Measurements from ENCODE around the gene ELFN2. TPM values are rescaled to one million over a fixed set of nuclear protein-coding genes. Genes with fewer than 3 reads are reported as not detected.
A peak's percentile ranks its signal among the peaks of the same experiment; 100 is the strongest.

The ELFN2 gene
- total and polyA plus RNA-seq, 8 donors = 0.03 to 0.89 (median 0.18) TPM; not detected in 5

- Histone ChIP-seq H3K9me3 (no peaks in the 10 kb centered on the region), H3K27ac (no peak overlapping the region), H3K27me3 (peaks cover 23 to 90% (median 49%) of the 10 kb centered on the region in 3 donors), H3K36me3 (no peaks in the 10 kb centered on the region), H3K4me1 (peaks cover 12 to 59% (median 35%) of the 10 kb centered on the region in 4 donors), H3K4me3 (no peak overlapping the region)
- DNase-seq = peak; percentile 51 to 65
- 50 to 56% (median 53%) methylated on average over 6 to 8 of the region's 8 CpGs for WGBS, 5 donors
- intact Hi-C loops (cut with DNase I; ENCODE audit: low total_unique reads) = no loop called here
- no peak for TF ChIP-seq POLR2A (IDR thresholded peaks at IDR 0.05)
- TF ChIP-seq POLR2AphosphoS5 (IDR thresholded peaks at IDR 0.05) = no peak
- no peak for TF ChIP-seq EP300 (IDR thresholded peaks at IDR 0.05)
- TF ChIP-seq CTCF (IDR thresholded peaks at IDR 0.05) = no peak
Measured at GRCh38 chr22:37336579-37336978, 90.7 kb downstream of the ELFN2 start.

- no peaks in the 10 kb centered on the region for H3K9me3 ChIP-seq
- H3K4me1 ChIP-seq = peaks cover 12 to 67% (median 41%) of the 10 kb centered on the region in 4 donors
- no peak for DNase-seq
- WGBS, 5 donors = 17 to 22% (median 20%) methylated on average over 7 of the region's 7 CpGs
- intact Hi-C loops (cut with DNase I; ENCODE audit: low total_unique reads) = no loop called here
- H3K4me3 ChIP-seq = no peak overlapping the region
- no peak overlapping the region for H3K27ac ChIP-seq
- TF ChIP-seq POLR2AphosphoS5 (IDR thresholded peaks at IDR 0.05) = no peak
- no peaks in the 10 kb centered on the region for H3K36me3 ChIP-seq
- H3K27me3 ChIP-seq = peaks cover 23 to 98% (median 52%) of the 10 kb centered on the region in 3 donors
Measured at GRCh38 chr22:37335806-37336199, 91.5 kb downstream of the ELFN2 start.

- WGBS, 5 donors = 4 to 5% (median 4%) methylated on average over 43 to 50 of the region's 50 CpGs
- Histone ChIP-seq H3K27ac (no peak overlapping the region), H3K36me3 (no peaks in the 10 kb centered on the region), H3K9me3 (no peaks in the 10 kb centered on the region), H3K27me3 (peaks cover 23 to 98% (median 52%) of the 10 kb centered on the region in 3 donors), H3K4me3 (peak overlapping the region in 1 of 4 donors; percentile 6), H3K4me1 (peaks cover 12 to 74% (median 45%) of the 10 kb centered on the region in 4 donors)
- TF ChIP-seq POLR2AphosphoS5 (IDR thresholded peaks at IDR 0.05) (no peak), EP300 (IDR thresholded peaks at IDR 0.05) (no peak), POLR2A (IDR thresholded peaks at IDR 0.05) (no peak)
- peak in 1 of 2 donors; percentile 50 for DNase-seq
- intact Hi-C loops (cut with DNase I; ENCODE audit: low total_unique reads) = no loop called here
Measured at GRCh38 chr22:37334859-37335805, 92.1 kb downstream of the ELFN2 start.

GRCh38 chr22:37334461-37334858, 92.8 kb downstream of the ELFN2 start:
- Histone ChIP-seq H3K27ac (no peak overlapping the region), H3K9me3 (no peaks in the 10 kb centered on the region), H3K4me3 (no peak overlapping the region), H3K4me1 (peaks cover 12 to 80% (median 45%) of the 10 kb centered on the region in 4 donors), H3K27me3 (peaks cover 23 to 98% (median 56%) of the 10 kb centered on the region in 3 donors), H3K36me3 (no peaks in the 10 kb centered on the region)
- WGBS, 5 donors = 1 to 3% (median 3%) methylated on average over 26 to 42 of the region's 42 CpGs
- no peak for TF ChIP-seq EP300 (IDR thresholded peaks at IDR 0.05)
- no peak for TF ChIP-seq POLR2AphosphoS5 (IDR thresholded peaks at IDR 0.05)
- no peak for TF ChIP-seq POLR2A (IDR thresholded peaks at IDR 0.05)
- no peak for TF ChIP-seq CTCF (IDR thresholded peaks at IDR 0.05)
- intact Hi-C loops (cut with DNase I; ENCODE audit: low total_unique reads) = no loop called here
- no peak for DNase-seq

GRCh38 chr22:37333724-37334460, 93.4 kb downstream of the ELFN2 start:
- Histone ChIP-seq H3K9me3 (no peaks in the 10 kb centered on the region), H3K27me3 (peaks cover 23 to 97% (median 59%) of the 10 kb centered on the region in 3 donors), H3K27ac (no peak overlapping the region), H3K36me3 (no peaks in the 10 kb centered on the region), H3K4me3 (no peak overlapping the region), H3K4me1 (peaks cover 12 to 75% (median 44%) of the 10 kb centered on the region in 4 donors)
- TF ChIP-seq POLR2A (IDR thresholded peaks at IDR 0.05) = no peak
- no peak for TF ChIP-seq CTCF (IDR thresholded peaks at IDR 0.05)
- TF ChIP-seq POLR2AphosphoS5 (IDR thresholded peaks at IDR 0.05) = no peak
- no peak for TF ChIP-seq EP300 (IDR thresholded peaks at IDR 0.05)
- WGBS, 5 donors = 36 to 48% (median 41%) methylated on average over 11 of the region's 11 CpGs
- DNase-seq = no peak
- intact Hi-C loops (cut with DNase I; ENCODE audit: low total_unique reads) = no loop called here

Measured in stomach (tissue), 9 donors.